Measurements from ENCODE around the gene TCAF2. TPM values are rescaled to one million over a fixed set of nuclear protein-coding genes. Genes with fewer than 3 reads are reported as not detected.
"Not testable (repeated sequence)": the region's sequence is repeated elsewhere in the genome, so short reads cannot be mapped to it uniquely, and the experiment has no call there.

Gene TCAF2
- total RNA-seq (10 to 100 TPM; 23.8 to 27.1 TPM), total RNA-seq (21.8 to 56.4 reads per million in 2 donors)

GRCh38 chr7:143620646-143621045 lies at the start of gene TCAF2:
Gene TCAF2, plus strand, starts transcription at chr7:143620974.
- not testable (repeated sequence) for H3K27ac Mint-ChIP-seq; H3K4me1 Mint-ChIP-seq; H3K9me3 ChIP-seq (ENCODE audit: control insufficient read depth, low read length, poor library complexity, severe bottlenecking); H3K36me3 Mint-ChIP-seq (ENCODE audit: low read depth); H3K4me3 Mint-ChIP-seq; H3K27me3 Mint-ChIP-seq
- peak; percentile 84 for ATAC-seq
- DNase-seq, result peak in 1 of 3 donors; percentile 89

DNA sequence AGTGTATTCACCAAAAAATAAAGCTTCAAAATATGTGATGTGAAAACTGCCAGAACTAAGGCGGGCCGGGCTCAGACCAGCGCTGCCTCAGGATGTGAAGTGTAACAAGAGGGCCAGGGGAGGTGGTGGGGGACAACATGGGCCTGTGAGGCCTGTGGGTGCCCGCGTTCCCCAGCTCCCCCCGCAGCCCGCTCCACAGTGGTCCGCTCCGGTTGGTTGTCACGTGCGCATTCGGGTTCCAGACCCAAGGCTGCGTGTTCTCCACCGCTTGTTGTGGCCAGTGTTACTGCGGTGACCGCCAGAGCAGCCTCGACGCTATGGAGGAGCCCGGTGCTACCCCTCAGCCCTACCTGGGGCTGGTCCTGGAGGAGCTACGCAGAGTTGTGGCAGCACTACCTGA lies 49.3 kb upstream of the TCAF2 start, which contains the start of gene CTAGE15:
TSS of gene CTAGE15 (plus strand) at position 301 of the 400 bp plus-strand sequence. CDS start at position 318, 17 bp downstream.
- not testable (repeated sequence) for H3K27ac Mint-ChIP-seq; H3K36me3 Mint-ChIP-seq (ENCODE audit: low read depth); H3K27me3 Mint-ChIP-seq; DNase-seq; ATAC-seq; H3K4me1 Mint-ChIP-seq; H3K9me3 ChIP-seq (ENCODE audit: control insufficient read depth, low read length, poor library complexity, severe bottlenecking); H3K4me3 Mint-ChIP-seq

DNA sequence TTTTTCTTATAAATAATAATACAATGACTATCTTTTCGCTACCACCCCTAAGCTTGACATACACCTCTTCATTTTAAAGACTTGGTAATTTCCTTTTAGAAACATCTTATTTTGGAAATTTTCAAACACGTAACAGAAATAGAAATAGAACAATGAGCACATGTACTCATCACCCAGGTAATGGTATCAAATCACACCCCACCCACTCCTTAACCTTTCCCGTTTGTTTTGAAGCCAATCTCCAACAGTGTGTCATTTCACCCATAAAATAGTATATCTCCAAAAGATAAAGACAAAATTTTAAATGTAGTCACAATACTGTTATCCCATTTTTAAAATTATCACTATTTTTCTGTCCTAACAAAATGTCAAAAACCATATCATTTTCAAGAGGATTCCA lies 32.6 kb upstream of the TCAF2 start:
- H3K4me1 Mint-ChIP-seq; H3K4me3 Mint-ChIP-seq; H3K27ac Mint-ChIP-seq; H3K36me3 Mint-ChIP-seq (ENCODE audit: low read depth); H3K27me3 Mint-ChIP-seq; DNase-seq; ATAC-seq; H3K9me3 ChIP-seq (ENCODE audit: control insufficient read depth, low read length, poor library complexity, severe bottlenecking): not testable (repeated sequence)

- ATAC-seq; H3K27ac Mint-ChIP-seq; H3K4me1 Mint-ChIP-seq; H3K4me3 Mint-ChIP-seq; H3K36me3 Mint-ChIP-seq (ENCODE audit: low read depth); DNase-seq; H3K9me3 ChIP-seq (ENCODE audit: control insufficient read depth, low read length, poor library complexity, severe bottlenecking); H3K27me3 Mint-ChIP-seq: not testable (repeated sequence)
These were observed 30.9 kb upstream of the TCAF2 start for GRCh38 chr7:143589897-143590296.

GRCh38 chr7:143598086-143598485 lies 22.7 kb upstream of the TCAF2 start:
- H3K9me3 ChIP-seq (ENCODE audit: control insufficient read depth, low read length, poor library complexity, severe bottlenecking); H3K27ac Mint-ChIP-seq; H3K27me3 Mint-ChIP-seq; H3K36me3 Mint-ChIP-seq (ENCODE audit: low read depth); ATAC-seq; H3K4me1 Mint-ChIP-seq; H3K4me3 Mint-ChIP-seq: not testable (repeated sequence)
- DNase-seq, result peak in 1 of 3 donors; percentile 1

- H3K27me3 Mint-ChIP-seq; H3K4me1 Mint-ChIP-seq; H3K9me3 ChIP-seq (ENCODE audit: control insufficient read depth, low read length, poor library complexity, severe bottlenecking); ATAC-seq; DNase-seq; H3K36me3 Mint-ChIP-seq (ENCODE audit: low read depth); H3K27ac Mint-ChIP-seq; H3K4me3 Mint-ChIP-seq: not testable (repeated sequence)
These were observed 17.2 kb upstream of the TCAF2 start for GRCh38 chr7:143603549-143603948.

DNA sequence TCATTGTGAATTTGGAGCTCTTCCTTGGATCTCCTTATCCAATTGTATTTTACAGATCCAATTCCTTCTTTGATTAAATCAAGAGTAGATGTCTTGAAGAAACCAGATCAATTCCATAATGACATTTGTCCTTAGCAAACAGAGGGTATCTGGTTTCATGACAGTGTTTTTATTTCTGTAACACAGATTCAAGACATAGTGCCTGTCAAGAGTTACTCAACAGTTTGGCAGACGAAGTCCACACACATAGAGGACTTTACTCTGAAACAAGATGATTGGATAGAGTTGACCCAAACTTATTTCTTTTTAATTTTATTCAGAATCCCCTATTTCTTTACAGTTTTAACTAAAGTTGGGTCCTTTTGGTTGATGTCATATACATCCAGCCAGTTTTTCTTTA lies 14.7 kb upstream of the TCAF2 start:
- not testable (repeated sequence) for H3K27me3 Mint-ChIP-seq; H3K9me3 ChIP-seq (ENCODE audit: control insufficient read depth, low read length, poor library complexity, severe bottlenecking); H3K27ac Mint-ChIP-seq; H3K4me1 Mint-ChIP-seq; DNase-seq; ATAC-seq; H3K36me3 Mint-ChIP-seq (ENCODE audit: low read depth); H3K4me3 Mint-ChIP-seq

GRCh38 chr7:143615545-143615944 lies 5.2 kb upstream of the TCAF2 start:
- H3K27ac Mint-ChIP-seq; ATAC-seq; DNase-seq; H3K9me3 ChIP-seq (ENCODE audit: control insufficient read depth, low read length, poor library complexity, severe bottlenecking); H3K4me1 Mint-ChIP-seq; H3K27me3 Mint-ChIP-seq; H3K36me3 Mint-ChIP-seq (ENCODE audit: low read depth); H3K4me3 Mint-ChIP-seq: not testable (repeated sequence)

DNA sequence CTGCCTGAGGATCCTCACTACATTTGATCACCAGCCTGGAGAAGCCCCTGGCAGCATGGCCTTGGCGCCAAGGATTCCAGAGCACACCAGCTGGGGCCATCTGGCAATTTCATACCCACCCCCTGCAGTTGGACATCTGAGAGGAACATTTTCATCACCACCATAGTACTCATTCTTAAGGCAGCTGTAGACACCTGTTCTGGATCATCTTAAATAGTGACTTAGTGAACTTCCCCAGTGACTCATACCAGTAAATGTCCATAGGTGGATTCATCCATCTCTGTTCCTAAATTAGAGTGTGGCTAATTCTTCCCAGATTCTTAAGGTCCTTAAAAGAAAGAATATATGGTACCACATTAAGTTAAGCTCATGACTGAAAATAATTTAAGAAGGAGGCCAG lies 3.6 kb upstream of the TCAF2 start:
- H3K4me1 Mint-ChIP-seq; H3K36me3 Mint-ChIP-seq (ENCODE audit: low read depth); H3K27ac Mint-ChIP-seq; DNase-seq; ATAC-seq; H3K9me3 ChIP-seq (ENCODE audit: control insufficient read depth, low read length, poor library complexity, severe bottlenecking); H3K27me3 Mint-ChIP-seq; H3K4me3 Mint-ChIP-seq: not testable (repeated sequence)

DNA sequence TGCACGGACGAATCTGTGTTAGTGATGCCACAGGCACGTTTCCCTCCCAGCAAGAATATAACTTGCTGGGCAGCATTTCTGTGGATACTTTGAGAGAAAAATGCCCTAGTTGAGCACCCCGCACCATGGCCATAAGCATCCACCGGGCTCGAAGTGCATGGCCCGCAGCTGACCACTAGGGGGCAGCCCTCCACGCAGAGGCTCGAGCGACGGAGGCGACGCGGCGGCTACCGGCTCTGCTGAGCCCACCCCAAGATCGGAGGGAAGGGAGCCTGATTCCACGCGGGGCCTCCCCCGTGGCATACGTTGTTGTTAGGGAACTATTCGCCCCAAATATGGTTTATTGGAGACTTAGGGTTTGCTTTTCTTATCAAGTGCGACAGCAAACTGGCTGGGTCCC lies 716 bp upstream of the TCAF2 start:
- not testable (repeated sequence) for H3K4me3 Mint-ChIP-seq; H3K36me3 Mint-ChIP-seq (ENCODE audit: low read depth); H3K27ac Mint-ChIP-seq; H3K27me3 Mint-ChIP-seq; DNase-seq; H3K9me3 ChIP-seq (ENCODE audit: control insufficient read depth, low read length, poor library complexity, severe bottlenecking); H3K4me1 Mint-ChIP-seq
- peak; percentile 35 for ATAC-seq

- not testable (repeated sequence) for H3K36me3 Mint-ChIP-seq (ENCODE audit: low read depth); DNase-seq; H3K9me3 ChIP-seq (ENCODE audit: control insufficient read depth, low read length, poor library complexity, severe bottlenecking); H3K27ac Mint-ChIP-seq; H3K27me3 Mint-ChIP-seq; H3K4me3 Mint-ChIP-seq; H3K4me1 Mint-ChIP-seq
- peak; percentile 56 for ATAC-seq
These were observed 401 bp downstream of the TCAF2 start for GRCh38 chr7:143621175-143621574.

DNA sequence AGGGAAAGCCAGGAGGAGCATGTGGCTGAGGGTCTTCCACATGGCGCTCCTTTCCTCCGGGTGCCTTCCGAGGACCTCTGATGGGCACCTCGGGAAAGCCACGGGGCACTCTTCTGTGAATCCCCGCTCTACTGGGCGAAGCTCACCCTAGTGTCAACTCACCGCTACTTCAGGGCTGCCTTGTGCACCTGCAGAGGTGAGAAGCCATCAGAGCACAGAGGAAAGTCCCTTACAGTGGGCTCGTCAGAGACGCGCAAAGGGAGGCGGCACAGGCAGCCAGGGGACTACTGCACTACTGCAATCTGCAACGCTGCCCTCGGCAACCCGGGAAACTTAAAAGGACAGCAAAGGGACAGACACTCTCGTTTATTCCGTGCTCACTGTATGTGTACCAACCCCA lies 1.4 kb downstream of the TCAF2 start:
- H3K9me3 ChIP-seq (ENCODE audit: control insufficient read depth, low read length, poor library complexity, severe bottlenecking); H3K27me3 Mint-ChIP-seq; H3K4me3 Mint-ChIP-seq; DNase-seq; H3K4me1 Mint-ChIP-seq; H3K27ac Mint-ChIP-seq; H3K36me3 Mint-ChIP-seq (ENCODE audit: low read depth): not testable (repeated sequence)
- ATAC-seq, result peak; percentile 53

DNA sequence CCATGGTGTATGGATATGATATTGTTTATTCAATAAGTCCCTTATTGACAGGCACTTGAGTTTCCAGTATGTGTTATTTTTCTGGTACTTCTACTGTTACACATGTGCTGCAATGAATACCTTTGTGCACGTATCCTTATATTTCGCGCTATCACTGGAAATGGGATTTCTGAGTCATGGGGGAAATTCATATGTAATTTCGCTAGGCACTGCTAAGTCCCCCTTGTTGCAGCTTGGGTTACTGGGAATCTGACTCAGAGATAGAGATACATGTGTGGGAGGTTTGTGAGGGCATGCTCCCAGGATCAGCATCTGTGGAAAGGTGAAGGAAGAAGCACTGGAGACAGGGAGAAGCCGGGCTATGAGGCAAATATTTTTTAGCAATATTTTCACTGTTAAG lies 9.9 kb downstream of the TCAF2 start:
- H3K27ac Mint-ChIP-seq; H3K4me3 Mint-ChIP-seq; DNase-seq; H3K9me3 ChIP-seq (ENCODE audit: control insufficient read depth, low read length, poor library complexity, severe bottlenecking); ATAC-seq; H3K4me1 Mint-ChIP-seq; H3K36me3 Mint-ChIP-seq (ENCODE audit: low read depth); H3K27me3 Mint-ChIP-seq: not testable (repeated sequence)

- not testable (repeated sequence) for H3K36me3 Mint-ChIP-seq (ENCODE audit: low read depth); ATAC-seq; H3K27me3 Mint-ChIP-seq; H3K27ac Mint-ChIP-seq; DNase-seq; H3K4me3 Mint-ChIP-seq; H3K9me3 ChIP-seq (ENCODE audit: control insufficient read depth, low read length, poor library complexity, severe bottlenecking); H3K4me1 Mint-ChIP-seq
These were observed 11.7 kb downstream of the TCAF2 start for GRCh38 chr7:143632506-143632905.

Measured in T-helper 17 cell (primary cell).